ENCODE data around the gene TMEM205.
"Not testable (repeated sequence)": the region's sequence is repeated elsewhere in the genome, so short reads cannot be mapped to it uniquely, and the experiment has no call there.

TMEM205 gene

DNA sequence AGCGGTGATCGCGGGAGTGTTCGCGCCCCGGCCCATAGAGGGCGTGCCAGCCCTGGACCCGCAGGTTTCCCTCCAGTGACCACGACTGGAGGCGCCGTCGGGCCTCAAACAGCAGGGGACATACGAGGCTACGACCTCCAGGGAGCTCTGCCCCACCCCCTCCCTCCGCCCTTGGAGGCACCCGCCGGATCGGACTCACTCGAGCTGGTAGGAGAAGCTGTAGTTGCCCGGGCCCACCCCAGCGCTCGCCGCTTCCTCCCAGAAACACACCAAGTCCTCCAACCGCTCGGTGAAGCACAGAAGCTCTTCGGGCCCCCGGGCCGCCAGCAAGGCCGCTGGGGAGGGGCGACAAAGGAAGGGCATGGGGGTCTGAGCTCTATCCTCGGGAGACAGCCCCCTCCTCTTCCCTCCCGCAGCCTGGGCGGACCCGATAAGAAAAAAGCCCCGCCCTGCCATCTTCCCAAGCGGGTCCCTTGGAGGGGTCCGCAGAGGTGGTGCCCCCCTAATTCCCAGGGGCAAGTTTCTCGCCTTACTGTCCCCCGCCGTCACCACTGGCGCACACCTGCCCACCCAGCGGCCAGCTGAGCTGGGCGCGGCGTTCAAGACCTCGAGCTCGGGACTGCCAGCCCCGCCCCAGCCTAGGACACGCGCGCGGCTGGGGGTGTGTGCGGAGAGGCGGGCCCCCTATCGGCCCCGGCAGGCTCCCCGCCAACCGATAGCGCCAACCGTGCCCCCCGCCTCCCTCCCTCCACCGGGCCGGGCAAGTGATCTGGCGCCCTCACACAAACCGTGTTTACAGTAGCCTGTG, 37.0 kb upstream of the TMEM205 start:
- Histone ChIP-seq H3K27me3 (ENCODE audit: control insufficient read depth, low read length) (peaks cover 6% of the 10 kb centered on the region; the same call in 1 of the 2 replicates), H3K4me1 (ENCODE audit: control insufficient read depth, low read length) (peaks cover 62% of the 10 kb centered on the region), H3K27ac (ENCODE audit: low read depth, low read length) (no peak overlapping the region), H3K36me3 (ENCODE audit: control insufficient read depth, low read length) (peaks cover 12% of the 10 kb centered on the region), H3K4me3 (ENCODE audit: low read length) (peak overlapping the region; percentile 65), H3K79me2 (ENCODE audit: control insufficient read depth, low read length) (peaks cover 23% of the 10 kb centered on the region), H3K4me2 (ENCODE audit: low read length) (peak overlapping the region; percentile 70), H3K9me2 (replicated peaks; ENCODE audit: control insufficient read depth, low read length) (no peaks in the 10 kb centered on the region), H4K20me1 (ENCODE audit: control insufficient read depth, insufficient read depth, low read depth, low read length) (no peaks in the 10 kb centered on the region), H3K9me3 (ENCODE audit: control insufficient read depth, insufficient read depth, low read length) (no peaks in the 10 kb centered on the region), H3F3A (ENCODE audit: control insufficient read depth, insufficient read depth) (0 out of 2 replicates have a peak, but pooled peaks cover 9% of the 10 kb centered on the region)
- TF ChIP-seq, protein P1, sequence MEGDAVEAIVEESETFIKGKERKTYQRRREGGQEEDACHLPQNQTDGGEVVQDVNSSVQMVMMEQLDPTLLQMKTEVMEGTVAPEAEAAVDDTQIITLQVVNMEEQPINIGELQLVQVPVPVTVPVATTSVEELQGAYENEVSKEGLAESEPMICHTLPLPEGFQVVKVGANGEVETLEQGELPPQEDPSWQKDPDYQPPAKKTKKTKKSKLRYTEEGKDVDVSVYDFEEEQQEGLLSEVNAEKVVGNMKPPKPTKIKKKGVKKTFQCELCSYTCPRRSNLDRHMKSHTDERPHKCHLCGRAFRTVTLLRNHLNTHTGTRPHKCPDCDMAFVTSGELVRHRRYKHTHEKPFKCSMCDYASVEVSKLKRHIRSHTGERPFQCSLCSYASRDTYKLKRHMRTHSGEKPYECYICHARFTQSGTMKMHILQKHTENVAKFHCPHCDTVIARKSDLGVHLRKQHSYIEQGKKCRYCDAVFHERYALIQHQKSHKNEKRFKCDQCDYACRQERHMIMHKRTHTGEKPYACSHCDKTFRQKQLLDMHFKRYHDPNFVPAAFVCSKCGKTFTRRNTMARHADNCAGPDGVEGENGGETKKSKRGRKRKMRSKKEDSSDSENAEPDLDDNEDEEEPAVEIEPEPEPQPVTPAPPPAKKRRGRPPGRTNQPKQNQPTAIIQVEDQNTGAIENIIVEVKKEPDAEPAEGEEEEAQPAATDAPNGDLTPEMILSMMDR (IDR thresholded peaks at IDR 0.05; ENCODE audit: low read depth, low read length, poor library complexity, severe bottlenecking), result peak; percentile 82
- TF ChIP-seq EZH2phosphoT487 (IDR thresholded peaks at IDR 0.05; ENCODE audit: borderline replicate concordance, low read length), result no peak

DNA sequence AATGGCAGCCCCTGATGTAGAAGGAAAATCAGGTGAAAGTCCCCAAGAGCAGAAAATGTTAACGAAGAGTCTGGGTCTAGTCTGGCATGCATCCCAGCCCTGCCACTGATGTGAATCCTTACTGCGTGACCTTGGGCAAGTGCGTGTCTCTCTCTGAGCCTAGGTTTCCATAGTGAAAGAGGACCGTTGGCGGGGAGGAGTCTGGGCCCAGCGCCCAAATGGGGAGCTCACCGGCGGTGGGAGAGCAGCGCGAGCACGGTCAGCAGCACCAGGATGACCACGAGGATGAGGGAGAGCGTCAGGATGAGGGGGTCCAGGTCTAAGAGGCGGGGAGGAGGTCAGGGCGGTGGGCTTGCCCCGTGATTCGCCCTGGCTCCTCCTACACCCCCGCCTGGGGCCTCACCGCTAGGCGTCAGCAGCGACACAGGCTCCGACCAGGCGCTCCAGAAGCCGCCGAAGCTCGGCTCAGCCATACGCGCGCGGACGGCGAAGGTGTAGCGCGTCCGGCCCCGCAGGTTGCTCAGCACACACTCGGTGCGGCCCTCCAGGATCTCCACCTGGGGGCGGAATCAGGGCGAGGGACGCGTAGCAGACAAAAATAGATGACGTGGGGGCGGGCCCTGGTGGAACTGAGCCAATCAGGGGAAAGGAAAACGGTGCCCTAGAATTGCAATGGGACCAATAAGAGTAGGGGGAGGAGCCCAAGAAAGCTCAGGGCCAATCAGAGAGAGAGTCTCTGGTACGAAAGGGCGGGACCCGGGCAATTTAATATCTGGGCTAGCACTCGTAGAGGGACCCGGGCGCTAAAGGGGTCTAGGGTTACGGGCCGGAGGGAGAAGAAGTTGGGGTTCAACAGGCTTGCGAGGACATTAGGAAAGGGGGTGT, 34.8 kb upstream of the TMEM205 start:
- Histone ChIP-seq H3K79me2 (ENCODE audit: control insufficient read depth, low read length) (peaks cover 44% of the 10 kb centered on the region), H3K4me3 (ENCODE audit: low read length) (peak overlapping the region; percentile 96), H3K4me1 (ENCODE audit: control insufficient read depth, low read length) (peaks cover 69% of the 10 kb centered on the region), H3K27me3 (ENCODE audit: control insufficient read depth, low read length) (peaks cover 6% of the 10 kb centered on the region; the same call in 1 of the 2 replicates), H3K9me3 (ENCODE audit: control insufficient read depth, insufficient read depth, low read length) (no peaks in the 10 kb centered on the region), H3F3A (ENCODE audit: control insufficient read depth, insufficient read depth) (peaks cover 19% of the 10 kb centered on the region), H3K36me3 (ENCODE audit: control insufficient read depth, low read length) (peaks cover 29% of the 10 kb centered on the region), H3K9me2 (replicated peaks; ENCODE audit: control insufficient read depth, low read length) (no peaks in the 10 kb centered on the region), H3K4me2 (ENCODE audit: low read length) (peak overlapping the region; percentile 95), H4K20me1 (ENCODE audit: control insufficient read depth, insufficient read depth, low read depth, low read length) (no peaks in the 10 kb centered on the region), H3K27ac (ENCODE audit: low read depth, low read length) (peak overlapping the region; percentile 89)
- TF ChIP-seq, protein P1 (IDR thresholded peaks at IDR 0.05; ENCODE audit: low read depth, low read length, poor library complexity, severe bottlenecking), result peak; percentile 91
- TF ChIP-seq EZH2phosphoT487 (IDR thresholded peaks at IDR 0.05; ENCODE audit: borderline replicate concordance, low read length), result no peak

- Histone ChIP-seq H3K27ac (ENCODE audit: low read depth, low read length) (peak overlapping the region; percentile 89), H4K20me1 (ENCODE audit: control insufficient read depth, insufficient read depth, low read depth, low read length) (no peaks in the 10 kb centered on the region), H3K9me2 (replicated peaks; ENCODE audit: control insufficient read depth, low read length) (no peaks in the 10 kb centered on the region), H3K27me3 (ENCODE audit: control insufficient read depth, low read length) (peaks cover 6% of the 10 kb centered on the region; the same call in 1 of the 2 replicates), H3K36me3 (ENCODE audit: control insufficient read depth, low read length) (peaks cover 33% of the 10 kb centered on the region), H3F3A (ENCODE audit: control insufficient read depth, insufficient read depth) (peaks cover 19% of the 10 kb centered on the region), H3K9me3 (ENCODE audit: control insufficient read depth, insufficient read depth, low read length) (no peaks in the 10 kb centered on the region), H3K4me3 (ENCODE audit: low read length) (peak overlapping the region; percentile 96), H3K4me2 (ENCODE audit: low read length) (peak overlapping the region; percentile 95), H3K79me2 (ENCODE audit: control insufficient read depth, low read length) (peaks cover 52% of the 10 kb centered on the region), H3K4me1 (ENCODE audit: control insufficient read depth, low read length) (peaks cover 72% of the 10 kb centered on the region)
- TF ChIP-seq, protein P1 (IDR thresholded peaks at IDR 0.05; ENCODE audit: low read depth, low read length, poor library complexity, severe bottlenecking), result no peak
- TF ChIP-seq EZH2phosphoT487 (IDR thresholded peaks at IDR 0.05; ENCODE audit: borderline replicate concordance, low read length), result no peak
These were observed 33.8 kb upstream of the TMEM205 start for GRCh38 chr19:11379857-11380350.

- not testable (repeated sequence) for H3K27me3 ChIP-seq (ENCODE audit: control insufficient read depth, low read length); H3K27ac ChIP-seq (ENCODE audit: low read depth, low read length); H3K4me3 ChIP-seq (ENCODE audit: low read length); H4K20me1 ChIP-seq (ENCODE audit: control insufficient read depth, insufficient read depth, low read depth, low read length); H3K9me3 ChIP-seq (ENCODE audit: control insufficient read depth, insufficient read depth, low read length); H3K9me2 ChIP-seq (replicated peaks; ENCODE audit: control insufficient read depth, low read length)
- Histone ChIP-seq H3K4me1 (ENCODE audit: control insufficient read depth, low read length) (peaks cover 71% of the 10 kb centered on the region), H3F3A (ENCODE audit: control insufficient read depth, insufficient read depth) (peaks cover 19% of the 10 kb centered on the region), H3K4me2 (ENCODE audit: low read length) (peak overlapping the region; percentile 95; the same call in 1 of the 2 replicates), H3K36me3 (ENCODE audit: control insufficient read depth, low read length) (peaks cover 33% of the 10 kb centered on the region), H3K79me2 (ENCODE audit: control insufficient read depth, low read length) (peaks cover 52% of the 10 kb centered on the region)
These were observed 33.3 kb upstream of the TMEM205 start for GRCh38 chr19:11379269-11379845.
